Stimulated activated CD8-positive, alpha-beta memory T cell treated with anti-CD3 and anti-CD28 coated beads, Interleukin-15, amount 100 ng/mL, for 1 hour (primary cell): ENCODE results near the gene SDCCAG8.

ENCODE experiments used
- DNase-seq: peaks from one replicate; pipeline ENCODE4 v3.0.0-alpha.2; 2020; ENCODE audit warnings: low read depth

Gene SDCCAG8

DNA sequence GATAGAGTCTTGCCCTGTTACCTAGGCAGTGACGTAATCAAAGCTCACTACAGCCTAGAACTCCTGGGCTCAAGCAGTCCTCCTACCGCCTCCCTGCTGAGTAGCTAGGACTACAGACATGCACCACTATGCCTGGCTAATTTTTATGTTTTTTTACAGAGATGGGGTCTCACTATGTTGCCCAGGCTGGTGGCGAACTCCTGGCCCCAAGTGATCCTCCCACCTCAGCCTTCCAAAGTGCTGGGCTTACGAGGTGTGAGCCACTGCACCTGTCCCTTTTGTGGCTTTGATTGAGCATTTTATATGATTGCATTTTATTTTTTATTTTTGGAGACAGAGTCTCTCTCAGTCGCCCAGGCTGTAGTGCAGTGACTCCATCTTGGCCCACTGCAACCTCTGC lies 25.8 kb downstream of the SDCCAG8 start:
- DNase-seq, result no peak

DNA sequence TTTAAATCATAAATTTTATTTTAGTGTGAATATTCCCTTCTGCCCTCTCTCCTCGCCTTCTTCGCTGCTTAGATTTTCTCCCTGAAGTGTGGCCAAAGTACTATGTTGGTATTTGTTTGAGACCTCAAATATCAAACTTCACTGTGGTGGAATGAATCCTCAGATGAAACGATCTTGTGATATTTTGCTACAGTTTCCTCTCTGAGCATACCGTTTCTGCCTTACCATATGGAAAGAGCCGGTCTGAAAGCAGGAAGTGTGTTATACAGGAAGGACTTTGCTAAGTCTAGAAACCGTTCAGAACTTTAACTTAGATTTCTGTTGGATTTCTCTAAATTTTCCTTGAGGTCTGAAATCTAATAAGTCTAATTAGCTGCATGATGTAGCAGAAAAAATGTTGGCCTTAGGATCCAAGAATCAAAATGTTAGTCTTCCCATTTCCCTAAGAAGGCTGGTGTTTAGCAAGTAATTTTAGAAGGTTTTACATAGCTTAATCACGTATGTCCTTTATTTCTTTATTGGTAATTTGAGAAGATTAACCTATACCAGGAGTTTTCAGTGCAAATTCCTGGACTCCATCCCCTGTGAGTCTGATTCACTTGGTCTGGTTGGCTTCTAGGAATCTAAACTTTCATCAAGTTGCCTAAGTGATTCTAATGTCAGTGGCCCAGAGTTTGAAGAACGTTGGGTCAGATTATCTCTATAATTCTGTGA lies 30.7 kb downstream of the SDCCAG8 start:
- no peak for DNase-seq

DNA sequence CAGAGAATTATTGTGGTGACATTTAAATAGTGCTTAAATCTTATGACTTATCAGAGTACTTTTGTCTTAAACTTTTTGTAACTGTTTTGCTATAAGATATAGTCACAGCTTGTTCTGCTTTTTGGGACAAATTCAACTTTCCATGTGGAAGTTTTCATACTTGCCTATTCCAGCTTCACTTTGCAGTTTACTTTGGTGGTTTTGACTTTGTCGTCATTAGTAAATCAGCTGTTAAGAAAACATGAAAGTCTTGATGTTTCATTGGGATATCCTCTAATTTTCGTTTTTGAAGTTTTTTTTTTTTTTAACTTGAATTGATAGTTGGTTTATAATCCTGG lies 31.3 kb downstream of the SDCCAG8 start:
- DNase-seq, result no peak

DNA sequence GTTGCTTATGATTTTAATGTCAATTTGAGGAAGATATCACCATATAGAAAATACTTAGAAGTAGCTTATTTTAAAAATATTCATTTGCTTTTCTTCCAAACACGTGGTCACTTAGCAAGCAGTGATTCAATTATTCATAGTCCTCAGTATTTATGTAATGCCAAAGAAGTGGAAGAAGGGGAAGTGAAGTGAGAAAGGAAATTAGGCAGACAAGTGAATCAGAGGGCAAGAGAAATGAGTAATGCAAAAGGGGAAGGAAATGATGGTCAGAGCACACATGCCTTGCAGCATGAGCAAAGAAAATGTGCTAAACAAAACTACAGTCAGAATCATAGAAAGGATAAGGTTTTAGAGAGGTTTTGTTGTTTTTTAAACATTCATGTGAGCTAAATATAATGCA lies 31.8 kb downstream of the SDCCAG8 start:
- no peak for DNase-seq

DNA sequence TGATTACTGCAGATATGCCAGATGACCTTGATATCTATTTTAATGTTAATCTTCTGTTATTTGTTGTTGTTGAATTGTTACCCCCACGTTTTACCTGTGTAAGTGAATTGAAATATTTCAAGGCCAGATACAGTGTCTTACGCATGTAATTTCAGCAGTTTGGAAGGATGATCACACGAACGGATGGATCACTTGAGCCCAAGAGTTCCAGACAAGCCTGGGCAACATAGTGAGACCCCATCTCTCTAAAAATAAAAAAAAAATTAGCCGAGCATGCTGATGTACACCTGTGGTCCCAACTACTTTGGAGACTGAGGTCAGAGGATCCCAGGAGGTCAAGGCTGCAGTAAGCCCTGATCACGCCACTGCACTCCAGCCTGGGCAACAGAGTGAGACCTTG lies 32.2 kb downstream of the SDCCAG8 start:
- no peak for DNase-seq

DNA sequence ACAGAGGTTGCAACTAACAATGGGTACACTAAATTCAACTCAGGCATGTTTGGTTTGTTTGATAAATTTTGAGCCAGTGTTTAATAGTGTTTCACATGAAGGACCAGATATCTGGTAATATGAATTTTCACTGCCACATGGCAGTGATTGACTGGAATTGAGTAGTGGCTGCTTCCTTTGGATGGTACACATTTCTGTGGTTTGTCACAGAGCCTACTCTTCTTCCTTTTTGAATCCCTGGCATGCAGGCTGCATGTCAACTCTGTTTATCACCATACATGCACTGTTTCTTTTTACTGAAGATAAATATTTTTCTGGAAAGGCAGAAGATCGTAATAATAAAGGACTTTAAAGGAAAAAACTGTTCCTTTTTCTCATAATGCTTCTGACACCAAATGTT lies 35.5 kb downstream of the SDCCAG8 start:
- DNase-seq, result no peak

DNA sequence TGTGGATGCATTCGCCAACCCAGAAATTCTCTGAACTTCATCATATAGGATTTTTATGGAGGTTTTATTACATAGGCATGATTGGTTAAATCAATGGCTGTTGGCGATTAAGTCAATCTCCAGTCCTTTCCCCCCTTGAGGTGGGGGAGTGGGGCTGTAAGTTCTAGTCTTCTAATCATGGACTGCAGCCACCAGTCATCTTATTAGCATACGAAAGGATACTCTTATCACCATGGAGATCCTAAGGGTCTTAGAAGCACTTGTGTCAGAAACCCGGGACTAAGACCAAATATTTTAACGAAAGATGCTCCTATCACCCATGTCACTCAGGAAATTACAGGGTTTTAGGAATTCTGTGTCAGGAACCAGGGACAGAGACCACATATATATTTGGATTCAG lies 36.3 kb downstream of the SDCCAG8 start:
- DNase-seq, result no peak

DNA sequence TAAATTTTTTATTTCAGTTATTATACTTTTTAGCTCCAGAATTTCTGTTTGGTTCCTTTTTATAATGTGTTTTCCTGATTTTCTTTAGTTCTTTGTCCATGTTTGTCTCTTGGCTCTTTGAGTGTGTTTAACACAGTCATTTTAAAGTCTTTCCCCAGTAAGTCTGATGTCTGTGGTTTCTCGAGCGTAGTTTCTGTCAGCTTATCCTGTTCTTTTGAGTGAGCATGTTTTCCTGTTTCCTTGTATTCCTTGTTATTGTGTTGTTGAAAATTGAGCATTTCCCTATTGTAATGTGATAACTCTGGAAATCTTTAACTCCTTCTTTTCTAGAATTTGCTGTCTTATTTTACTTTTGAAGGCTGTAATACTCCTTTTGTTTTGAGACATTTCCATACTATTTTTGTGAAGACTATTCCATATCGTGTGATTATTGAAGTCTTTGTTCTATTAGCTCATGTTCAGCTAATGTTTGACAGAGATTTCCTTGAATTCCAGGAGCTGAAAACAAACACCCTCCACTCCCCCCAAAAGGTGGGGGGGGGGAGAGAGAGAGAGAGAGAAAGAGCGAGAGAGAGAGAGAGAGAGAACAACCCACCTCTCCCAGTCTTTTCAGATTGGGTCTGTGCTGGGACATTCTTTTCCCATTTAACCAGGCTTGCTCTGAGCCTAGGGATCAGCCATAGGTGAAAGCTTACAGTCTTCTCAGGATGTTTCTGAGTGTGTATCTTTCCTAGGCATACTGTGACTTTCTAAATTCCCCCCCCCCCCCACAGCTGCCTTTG lies 38.3 kb downstream of the SDCCAG8 start:
- no peak for DNase-seq

DNA sequence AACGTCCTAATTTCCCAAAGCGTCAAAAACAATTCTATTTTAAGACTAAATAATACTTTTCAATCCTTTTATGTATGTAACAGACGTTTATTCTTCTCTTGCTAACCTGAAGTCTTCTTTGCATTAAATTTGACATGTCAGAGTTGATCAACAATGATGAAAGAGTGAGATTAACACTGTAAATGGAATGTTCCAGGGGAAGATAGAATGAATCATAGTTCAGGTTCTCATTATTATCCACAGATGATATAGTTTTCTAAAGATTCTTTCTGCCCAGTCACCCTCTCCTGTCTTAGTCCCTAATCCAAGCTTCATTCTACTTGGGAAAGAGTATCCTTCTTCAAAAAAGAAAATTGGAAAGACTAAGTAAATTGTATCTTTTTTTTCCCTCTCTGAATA lies 38.9 kb downstream of the SDCCAG8 start:
- no peak for DNase-seq

DNA sequence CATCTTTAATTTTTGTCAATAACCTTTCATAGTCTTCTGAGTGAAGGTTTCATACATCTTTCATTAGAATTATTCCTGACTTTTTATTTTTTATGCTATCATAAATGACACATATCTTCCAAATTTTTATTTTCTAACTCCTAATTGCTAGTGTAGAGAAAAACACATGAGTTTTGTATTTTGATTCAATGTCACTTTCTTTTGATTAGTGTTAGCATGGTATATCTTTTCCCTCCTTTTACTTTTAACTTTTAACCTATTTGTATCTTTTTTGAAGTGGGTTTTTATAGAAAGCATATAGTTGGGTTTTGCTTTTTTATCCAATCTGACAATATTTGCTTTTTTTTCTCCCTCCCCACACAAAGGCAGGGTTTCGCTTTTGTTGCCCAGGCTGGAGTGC lies 43.2 kb downstream of the SDCCAG8 start:
- no peak for DNase-seq

DNA sequence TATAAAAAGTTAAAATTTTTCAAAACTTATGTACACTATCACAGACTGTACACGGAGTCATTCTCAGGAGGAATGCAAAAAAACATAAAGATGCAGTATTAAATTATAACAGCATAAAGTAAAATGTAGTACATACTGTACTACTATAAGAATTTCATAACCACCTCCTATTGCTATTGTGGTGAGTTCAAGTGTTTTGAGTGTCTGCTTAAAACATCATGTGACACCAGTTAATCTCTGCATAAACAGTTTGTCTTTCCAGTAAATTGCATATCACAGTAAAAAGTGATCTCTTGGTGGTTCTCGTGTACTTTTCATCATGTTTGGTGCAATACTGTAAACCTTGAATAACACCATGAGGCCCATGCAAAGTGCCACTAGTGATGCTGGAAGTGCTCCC lies 45.2 kb downstream of the SDCCAG8 start:
- no peak for DNase-seq

DNA sequence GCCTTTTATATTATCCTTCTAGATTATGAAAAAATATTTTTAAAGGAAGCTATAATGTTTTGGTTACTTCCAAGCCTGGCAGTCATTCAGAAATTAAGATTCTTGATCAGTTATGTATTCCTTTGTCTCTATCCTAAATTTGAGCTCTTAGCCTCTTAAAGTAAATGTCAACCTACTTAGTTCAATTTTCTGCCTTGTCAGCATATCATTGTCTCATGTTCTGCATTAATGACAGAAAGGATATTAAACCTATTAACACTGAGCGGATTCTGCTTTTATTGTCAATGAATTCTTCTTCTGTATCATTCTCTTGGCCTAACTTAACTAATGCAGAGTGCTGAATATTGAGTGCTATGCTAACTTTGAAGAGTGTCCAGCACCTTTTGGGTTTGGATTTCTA lies 56.0 kb downstream of the SDCCAG8 start:
- no peak for DNase-seq

DNA sequence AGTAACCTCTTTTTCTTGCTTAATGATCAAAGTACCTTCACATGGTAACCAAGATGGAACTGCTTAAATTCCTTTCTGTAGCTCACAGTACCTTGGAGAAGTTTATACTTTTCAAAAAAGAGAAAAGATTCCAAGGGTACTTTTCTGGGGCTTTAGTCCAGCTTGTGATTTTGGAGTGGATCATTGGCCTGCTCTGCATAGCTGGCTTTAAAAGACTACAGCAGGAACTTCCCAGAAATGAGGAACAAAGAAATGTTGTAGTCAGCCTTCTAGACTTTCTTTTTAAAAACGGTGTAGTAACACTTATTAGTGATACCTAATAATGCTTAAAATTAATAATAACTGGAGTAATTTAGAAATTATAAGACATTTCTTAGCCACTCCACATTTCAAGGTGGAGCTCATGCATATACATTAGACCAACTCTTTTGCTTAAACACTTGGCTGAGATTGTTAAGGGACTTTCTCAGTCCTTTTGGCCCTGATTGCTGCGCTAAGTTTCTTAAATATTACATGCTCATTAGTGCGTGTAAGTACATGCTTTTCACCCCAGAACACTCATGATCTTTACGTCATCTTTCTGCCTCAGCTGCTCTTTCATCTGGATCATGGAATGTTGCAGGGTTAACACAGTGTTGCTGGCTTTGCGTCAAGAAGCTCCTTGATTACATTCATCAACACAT lies 57.3 kb downstream of the SDCCAG8 start:
- DNase-seq, result no peak

DNA sequence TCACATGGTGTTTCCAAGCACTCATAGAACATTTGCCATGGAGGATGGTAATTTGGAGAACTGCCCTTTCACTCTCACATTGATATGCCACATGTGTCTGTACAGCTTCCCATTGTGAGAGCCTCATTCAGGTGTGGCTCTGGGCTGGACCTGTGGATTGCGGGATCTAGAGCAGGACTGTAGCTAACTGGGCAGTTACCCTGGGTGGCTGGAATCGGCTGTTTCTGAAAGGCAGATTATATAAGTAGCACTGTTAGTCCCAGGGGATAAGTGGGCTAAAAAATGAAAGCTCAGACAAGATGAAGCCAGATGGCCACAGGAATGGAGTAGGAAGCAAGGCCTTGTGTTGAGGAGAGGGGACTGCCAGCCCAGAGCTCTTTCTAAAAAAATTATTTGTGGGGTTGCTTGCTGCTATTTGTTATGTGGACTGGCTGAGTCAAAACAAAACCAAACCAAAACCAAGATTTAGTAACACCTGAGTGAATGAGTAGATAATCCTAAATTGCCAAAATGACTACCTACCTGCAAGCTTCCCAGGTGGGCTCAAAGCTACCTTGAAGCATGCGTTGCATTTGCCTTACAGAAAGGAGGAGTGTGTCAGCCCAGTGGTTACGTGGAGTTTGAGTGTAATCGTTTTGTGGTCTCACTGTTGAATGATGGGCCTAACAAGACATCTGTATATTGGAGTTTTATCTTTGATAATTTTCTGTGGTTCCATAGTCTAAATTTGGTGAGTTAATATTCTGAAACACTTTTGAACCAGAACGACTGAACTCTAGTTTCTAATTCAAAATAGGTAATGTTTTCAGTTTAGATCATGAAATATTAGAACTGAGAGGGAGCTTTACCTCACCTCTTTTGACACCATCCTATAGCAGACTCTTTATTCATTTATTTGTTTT lies 58.0 kb downstream of the SDCCAG8 start:
- no peak for DNase-seq

DNA sequence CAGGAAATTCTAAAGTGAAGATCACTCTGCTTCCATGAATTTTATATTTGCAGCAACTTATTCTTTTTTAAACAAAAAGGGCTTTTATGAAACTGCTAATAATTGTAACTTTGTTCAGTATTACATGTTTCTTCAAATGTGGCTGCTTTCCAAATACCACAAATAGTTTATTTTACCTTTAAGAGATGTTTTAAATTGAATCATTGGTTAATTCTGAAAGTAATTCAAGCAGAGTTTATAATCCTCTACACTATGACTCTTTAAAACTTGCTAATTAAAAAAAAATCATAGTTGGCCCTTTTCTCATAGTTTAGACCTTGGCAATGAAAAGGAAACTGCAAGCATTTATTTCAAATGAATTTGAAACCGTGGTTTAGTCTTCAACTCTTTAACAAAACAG lies 59.6 kb downstream of the SDCCAG8 start:
- no peak for DNase-seq

DNA sequence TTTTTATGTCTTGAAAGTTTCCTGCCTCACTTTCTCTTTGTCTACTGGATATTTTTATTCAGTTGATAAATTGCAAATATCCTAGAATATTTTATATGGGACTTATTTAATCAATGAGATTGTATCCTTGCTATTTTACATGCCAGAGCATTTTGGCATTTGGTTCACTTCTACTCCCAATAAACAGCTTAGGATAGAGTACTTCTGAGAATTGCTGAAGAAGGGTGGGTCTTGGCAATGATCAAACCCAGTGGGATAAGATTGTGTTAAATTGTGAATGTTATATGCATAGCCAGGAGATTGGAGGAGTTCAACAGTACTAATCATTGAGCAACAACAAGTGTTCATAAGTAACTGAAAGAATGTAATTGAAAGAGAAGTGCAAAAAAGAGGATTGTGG lies 60.1 kb downstream of the SDCCAG8 start:
- DNase-seq, result no peak

DNA sequence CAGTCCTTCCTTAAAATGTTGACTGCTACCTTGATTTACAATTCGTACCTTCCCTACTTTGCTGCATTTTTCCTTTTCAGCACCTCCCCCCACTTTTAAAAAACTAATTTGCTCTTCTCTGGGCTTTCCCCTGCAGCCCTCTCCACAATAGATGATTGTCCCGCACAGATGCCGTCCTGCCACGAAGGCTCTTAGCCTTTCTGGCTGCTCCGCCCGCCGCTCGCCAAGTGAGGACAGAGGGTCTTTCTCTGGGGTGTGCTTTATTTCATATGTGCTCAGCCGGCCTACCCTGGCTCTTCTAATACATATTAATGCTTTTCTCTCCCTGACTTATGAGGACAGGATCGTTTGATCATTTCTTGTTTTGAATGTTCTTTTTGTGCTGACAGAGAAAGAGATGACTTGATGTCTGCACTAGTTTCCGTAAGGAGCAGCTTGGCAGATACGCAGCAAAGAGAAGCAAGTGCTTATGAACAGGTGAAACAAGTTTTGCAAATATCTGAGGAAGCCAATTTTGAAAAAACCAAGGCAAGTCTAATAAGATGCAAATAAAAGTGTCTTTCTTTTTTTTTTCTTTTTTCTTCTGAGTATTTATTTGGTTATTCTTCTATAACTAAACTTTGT lies 60.6 kb downstream of the SDCCAG8 start:
- DNase-seq, result no peak

DNA sequence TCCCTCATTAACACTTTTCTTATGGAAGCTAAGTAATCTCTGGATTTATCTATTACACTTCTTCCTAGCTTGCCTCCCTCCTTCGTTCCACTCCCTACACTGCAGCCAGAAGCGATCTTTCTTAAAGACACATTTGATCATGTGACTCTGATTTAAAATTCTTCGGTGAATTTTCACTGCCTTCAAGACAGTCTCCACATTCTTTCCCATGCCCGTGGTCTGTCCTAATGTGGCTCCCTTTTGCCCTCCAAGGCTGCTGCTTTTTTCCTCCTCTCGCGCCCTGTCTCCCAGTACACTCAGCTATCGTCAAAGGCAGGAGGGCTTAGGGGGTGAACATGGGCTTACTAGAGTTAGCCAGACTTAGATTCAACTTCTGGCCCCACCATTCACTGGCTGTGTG lies 64.4 kb downstream of the SDCCAG8 start:
- DNase-seq, result no peak

DNA sequence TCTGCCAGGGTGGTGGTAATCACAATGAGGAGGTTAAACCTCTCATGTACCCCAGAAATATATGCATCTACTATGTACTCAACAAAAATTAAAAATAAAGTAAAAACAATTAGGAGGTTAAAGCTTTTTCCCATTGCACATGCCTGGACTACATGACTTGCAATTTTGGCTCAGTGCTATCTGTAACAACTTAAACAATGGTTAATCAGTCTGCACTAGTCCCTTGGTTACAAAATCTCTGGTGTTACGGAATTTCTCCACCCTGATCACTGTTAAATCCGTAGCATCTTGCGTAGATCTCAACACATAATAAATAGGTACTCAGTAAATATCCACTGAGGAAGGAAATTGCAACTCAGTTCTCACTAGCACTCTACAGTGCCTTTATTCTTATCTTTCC lies 66.5 kb downstream of the SDCCAG8 start:
- DNase-seq, result no peak

DNA sequence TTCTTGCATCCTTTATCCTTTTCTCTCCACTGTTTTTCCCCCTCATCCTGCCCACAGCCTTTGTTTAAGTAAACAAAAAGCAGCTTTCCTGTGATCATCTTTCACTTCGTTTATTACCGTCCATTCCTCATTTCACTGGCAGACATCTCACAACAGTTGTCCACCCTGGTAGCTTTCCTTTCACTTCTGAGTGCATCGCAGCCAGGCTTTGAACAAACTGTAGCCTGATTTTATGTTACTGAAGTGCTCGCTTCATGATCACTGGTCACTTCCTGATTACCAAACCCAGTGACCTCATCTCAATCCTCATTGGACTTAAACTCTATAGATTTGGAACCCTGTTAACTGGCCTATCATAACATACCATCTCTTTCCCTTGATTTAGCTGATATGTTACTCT lies 67.7 kb downstream of the SDCCAG8 start:
- no peak for DNase-seq

DNA sequence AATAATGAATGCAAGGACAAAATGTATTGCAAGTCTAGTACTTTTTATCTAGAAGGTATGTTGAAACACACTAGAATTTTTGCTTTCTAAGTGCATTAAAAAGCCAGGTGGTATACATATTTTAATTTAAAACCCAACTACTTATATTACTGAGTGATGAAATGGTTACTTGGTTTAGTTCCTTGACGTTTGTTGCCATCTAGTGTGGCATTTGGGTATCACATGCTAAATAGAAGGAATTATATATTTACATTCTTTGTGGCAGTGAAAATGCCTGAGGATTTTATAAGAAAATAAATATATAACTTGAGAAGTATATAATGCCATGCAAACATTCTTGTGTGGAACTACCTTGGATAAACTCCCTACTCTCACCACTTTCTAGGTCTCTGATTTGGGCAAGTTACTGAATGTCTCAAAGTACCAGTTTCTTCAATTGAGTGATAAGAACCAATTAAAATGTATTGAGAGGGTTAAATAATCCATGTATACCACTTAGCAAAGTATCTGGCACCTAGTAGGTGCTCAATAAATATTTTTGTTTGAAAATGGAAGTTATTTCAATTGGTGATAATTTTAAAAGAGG lies 69.6 kb downstream of the SDCCAG8 start:
- no peak for DNase-seq

DNA sequence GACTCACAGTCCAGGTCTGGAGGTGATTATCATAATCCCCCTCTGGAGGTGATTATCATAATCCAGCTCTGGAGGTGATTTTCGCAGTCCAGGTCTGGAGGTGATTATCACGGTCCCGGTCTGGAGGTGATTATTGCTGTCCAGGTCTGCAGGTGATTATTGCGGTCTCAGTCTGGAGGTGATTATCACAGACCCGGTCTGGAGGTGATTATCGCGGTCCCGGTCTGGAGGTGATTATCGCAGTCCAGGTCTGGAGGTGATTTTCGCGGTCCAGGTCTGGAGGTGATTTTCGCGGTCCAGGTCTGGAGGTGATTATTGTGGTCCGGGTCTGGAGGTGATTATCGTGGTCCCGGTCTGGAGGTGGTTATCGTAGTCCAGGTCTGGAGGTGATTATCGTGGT lies 76.6 kb downstream of the SDCCAG8 start:
- no peak for DNase-seq
